ENCODE data around the gene AGK. TPM values are rescaled to one million over a fixed set of nuclear protein-coding genes. Genes with fewer than 3 reads are reported as not detected.

The AGK gene
- polyA plus RNA-seq, 1 donor (not counting 4 experiments of a cell fraction or from before 2014, with no cell fraction given), result 40.0 TPM

- Histone ChIP-seq H3K27ac (ENCODE audit: control insufficient read depth, insufficient read depth, low read length) (no peak overlapping the region), H3K4me1 (ENCODE audit: control insufficient read depth, extremely low read depth, insufficient read depth, low read length) (no peaks in the 10 kb centered on the region), H3K36me3 (ENCODE audit: control insufficient read depth in 2 of 2, extremely low read depth in 1 of 2, insufficient read depth in 2 of 2, low read length in 2 of 2) (no peaks in the 10 kb centered on the region), H3K27me3 (ENCODE audit: control insufficient read depth, extremely low read depth, insufficient read depth, low read length) (no peaks in the 10 kb centered on the region), H4K20me1 (ENCODE audit: control insufficient read depth, extremely low read depth, insufficient read depth, low read length) (no peaks in the 10 kb centered on the region), H3K4me2 (ENCODE audit: control insufficient read depth, extremely low read depth, insufficient read depth, low read depth, low read length) (no peak overlapping the region), H3K9ac (ENCODE audit: control insufficient read depth, extremely low read depth, insufficient read depth, low read length) (no peak overlapping the region), H3K79me2 (ENCODE audit: control insufficient read depth, insufficient read depth, low read length) (no peaks in the 10 kb centered on the region), H3K4me3 (ENCODE audit: control insufficient read depth in 2 of 3, extremely low read depth in 1 of 3, insufficient read depth in 2 of 3, low read depth in 1 of 3, low read length in 3 of 3) (no peak overlapping the region), H3K9me1 (ENCODE audit: control insufficient read depth, extremely low read depth, insufficient read depth, low read length) (no peaks in the 10 kb centered on the region), H3K9me3 (ENCODE audit: control insufficient read depth, low read depth, low read length) (no peaks in the 10 kb centered on the region), H2AFZ (ENCODE audit: control insufficient read depth, low read length) (no peak overlapping the region)
- FAIRE-seq (no peak), DNase-seq (ENCODE audit: low read depth, low spot score) (no peak)
- TF ChIP-seq EZH2 (IDR thresholded peaks at IDR 0.05; ENCODE audit: low read length) (no peak), CTCF (optimal IDR thresholded peaks at IDR 0.05 in 1 of 3, IDR thresholded peaks at IDR 0.05 in 1 of 3, conservative IDR thresholded peaks at IDR 0.05 in 1 of 3; ENCODE audit: extremely low read depth in 1 of 3, insufficient read depth in 2 of 3, low read length in 3 of 3) (no peak)
- dilution Hi-C loops (cut with MboI; ENCODE audit: extremely low pct_ligation_motif_present, low sequenced_read_pairs), result no loop called here
Measured at GRCh38 chr7:141519623-141520022, 31.6 kb upstream of the AGK start.

GRCh38 chr7:141522657-141523342 is 28.4 kb upstream of the AGK start:
- Histone ChIP-seq H3K4me2 (ENCODE audit: control insufficient read depth, extremely low read depth, insufficient read depth, low read depth, low read length) (no peak overlapping the region), H2AFZ (ENCODE audit: control insufficient read depth, low read length) (no peak overlapping the region), H3K27me3 (ENCODE audit: control insufficient read depth, extremely low read depth, insufficient read depth, low read length) (no peaks in the 10 kb centered on the region), H3K36me3 (ENCODE audit: control insufficient read depth in 2 of 2, extremely low read depth in 1 of 2, insufficient read depth in 2 of 2, low read length in 2 of 2) (no peaks in the 10 kb centered on the region), H3K4me1 (ENCODE audit: control insufficient read depth, extremely low read depth, insufficient read depth, low read length) (no peaks in the 10 kb centered on the region), H3K9me3 (ENCODE audit: control insufficient read depth, low read depth, low read length) (no peaks in the 10 kb centered on the region), H3K9me1 (ENCODE audit: control insufficient read depth, extremely low read depth, insufficient read depth, low read length) (no peaks in the 10 kb centered on the region), H3K4me3 (ENCODE audit: control insufficient read depth in 2 of 3, extremely low read depth in 1 of 3, insufficient read depth in 2 of 3, low read depth in 1 of 3, low read length in 3 of 3) (no peak overlapping the region), H4K20me1 (ENCODE audit: control insufficient read depth, extremely low read depth, insufficient read depth, low read length) (no peaks in the 10 kb centered on the region), H3K27ac (ENCODE audit: control insufficient read depth, insufficient read depth, low read length) (no peak overlapping the region), H3K79me2 (ENCODE audit: control insufficient read depth, insufficient read depth, low read length) (no peaks in the 10 kb centered on the region), H3K9ac (ENCODE audit: control insufficient read depth, extremely low read depth, insufficient read depth, low read length) (no peak overlapping the region)
- dilution Hi-C loops (cut with MboI; ENCODE audit: extremely low pct_ligation_motif_present, low sequenced_read_pairs), result no loop called here
- no peak for DNase-seq (ENCODE audit: low read depth, low spot score)
- TF ChIP-seq CTCF (optimal IDR thresholded peaks at IDR 0.05 in 1 of 3, IDR thresholded peaks at IDR 0.05 in 1 of 3, conservative IDR thresholded peaks at IDR 0.05 in 1 of 3; ENCODE audit: extremely low read depth in 1 of 3, insufficient read depth in 2 of 3, low read length in 3 of 3) (no peak), EZH2 (IDR thresholded peaks at IDR 0.05; ENCODE audit: low read length) (no peak)
- no peak for FAIRE-seq

All from keratinocyte (primary cell).